IMR-90 (cell line): ENCODE data around the gene LZIC. TPM values are rescaled to one million over a fixed set of nuclear protein-coding genes. Genes with fewer than 3 reads are reported as not detected.

Experiments
- ATAC-seq: fragments of 200-7000 bp; cut with Tn5 transposase; 2 replicates; pipeline ENCODE4 v1.9.1; 2020; ENCODE audit warnings: low read depth, mild to moderate bottlenecking, moderate library complexity
- BruUV-seq: library from RNA; stranded (reverse); fragments of 400-500 nt; replicated peaks from 2 replicates; lab custom pipeline; 2021; lab: Mats Ljungman, UMichigan
- CTCF ChIA-PET: fragments of 300-600 bp; formaldehyde crosslinking; extraction: SDS; loops from one replicate; lab custom pipeline; 2021; ENCODE audit warnings: antibody characterized with exemption; lab: Yijun Ruan, JAX
- POLR2A ChIA-PET: fragments of 300-600 bp; sonication (Branson Sonifier 250); formaldehyde crosslinking; loops from one replicate; lab custom pipeline; 2022; ENCODE audit warnings: antibody characterized with exemption; ENCODE audit not compliant: unreplicated experiment; lab: Charles Lee
- DNase-seq: peaks from one replicate; pipeline ENCODE4 v3.0.0; 2013
- H2AFZ ChIP-seq: replicated peaks from 2 replicates; pipeline ENCODE3; 2013; ENCODE audit warnings: low read length, mild to moderate bottlenecking; ENCODE audit not compliant: poor library complexity
- H2AK5ac ChIP-seq: 2 replicates; pipeline ENCODE4 v1.6.1; 2013; ENCODE audit warnings: low read depth, low read length, inconsistent platforms
- H2AK9ac ChIP-seq: replicated peaks from 2 replicates; pipeline ENCODE3; 2013; ENCODE audit warnings: mild to moderate bottlenecking, low read depth, low read length, moderate library complexity; ENCODE audit not compliant: poor library complexity
- H2BK120ac ChIP-seq: 2 replicates; pipeline ENCODE4 v1.6.1; 2013; ENCODE audit warnings: low read depth, low read length, inconsistent platforms
- H2BK15ac ChIP-seq: 3 replicates; pipeline ENCODE4 v1.6.1; 2013; ENCODE audit warnings: low read depth, low read length, inconsistent platforms
- H2BK20ac ChIP-seq: 2 replicates; pipeline ENCODE4 v1.6.1; 2013; ENCODE audit warnings: low read depth, mild to moderate bottlenecking, inconsistent platforms, low read length, moderate library complexity
- H2BK5ac ChIP-seq: 2 replicates; pipeline ENCODE4 v1.6.1; 2013; ENCODE audit warnings: mild to moderate bottlenecking, low read depth, low read length, inconsistent platforms; ENCODE audit not compliant: poor library complexity, severe bottlenecking
- H3K14ac ChIP-seq: replicated peaks from 2 replicates; pipeline ENCODE4 v1.6.1; 2013; ENCODE audit warnings: low read depth, low read length, inconsistent platforms
- H3K18ac ChIP-seq: 2 replicates; pipeline ENCODE4 v1.6.1; 2013; ENCODE audit warnings: low read depth, low read length, control low read depth
- H3K23ac ChIP-seq: 2 replicates; pipeline ENCODE4 v1.6.1; 2013; ENCODE audit warnings: low read depth, low read length, inconsistent platforms
- H3K27ac ChIP-seq: 2 replicates; pipeline ENCODE4 v1.5.1; 2013; ENCODE audit warnings: mild to moderate bottlenecking, control low read depth, low read length; ENCODE audit not compliant: insufficient read depth
- H3K27me3 ChIP-seq: 2 replicates; pipeline ENCODE4 v1.6.1; 2013; ENCODE audit warnings: low read length; ENCODE audit not compliant: control insufficient read depth, insufficient read depth
- H3K36me3 ChIP-seq: 2 replicates; pipeline ENCODE4 v1.6.1; 2013; ENCODE audit warnings: low read length, mixed read lengths; ENCODE audit not compliant: control insufficient read depth, insufficient read depth
- H3K4ac ChIP-seq: 2 replicates; pipeline ENCODE4 v1.6.1; 2013; ENCODE audit warnings: low read depth, low read length, inconsistent platforms
- H3K4me1 ChIP-seq: 2 replicates; pipeline ENCODE4 v1.6.1; 2013; ENCODE audit warnings: low read length, mixed read lengths; ENCODE audit not compliant: control insufficient read depth, insufficient read depth
- H3K4me2 ChIP-seq: 2 replicates; pipeline ENCODE4 v1.6.1; 2013; ENCODE audit warnings: low read depth, mild to moderate bottlenecking, control low read depth, low read length, moderate library complexity
- H3K4me3 ChIP-seq: 2 replicates; pipeline ENCODE4 v1.5.1; 2013; ENCODE audit warnings: low read depth, mild to moderate bottlenecking, control low read depth, low read length, moderate library complexity; ENCODE audit not compliant: insufficient read depth
- H3K56ac ChIP-seq: 2 replicates; pipeline ENCODE4 v1.6.1; 2013; ENCODE audit warnings: low read length, inconsistent platforms; ENCODE audit not compliant: insufficient read depth; ENCODE audit errors: extremely low read depth
- H3K79me1 ChIP-seq, 2 experiments: 2 replicates each; pipeline ENCODE4 v1.6.1; 2013; ENCODE audit warnings: low read length in 2 of 2, inconsistent platforms in 1 of 2, low read depth in 1 of 2
- H3K9ac ChIP-seq: 2 replicates; pipeline ENCODE4 v1.6.1; 2013; ENCODE audit warnings: low read depth, low read length, control low read depth
- H3K9me1 ChIP-seq: 2 replicates; pipeline ENCODE4 v1.6.1; 2013; ENCODE audit warnings: low read length, inconsistent platforms; ENCODE audit not compliant: insufficient read depth
- H3K9me3 ChIP-seq: 2 replicates; pipeline ENCODE4 v1.6.1; 2013; ENCODE audit warnings: low read length; ENCODE audit not compliant: control insufficient read depth, insufficient read depth
- H4K20me1 ChIP-seq: 2 replicates; pipeline ENCODE4 v1.6.1; 2013; ENCODE audit warnings: low read length, inconsistent platforms; ENCODE audit not compliant: insufficient read depth
- H4K5ac ChIP-seq: 2 replicates; pipeline ENCODE4 v1.6.1; 2013; ENCODE audit warnings: mild to moderate bottlenecking, low read depth, low read length, control low read depth
- H4K8ac ChIP-seq, 2 experiments: 2 replicates each; pipeline ENCODE4 v1.6.1; 2013; ENCODE audit warnings: low read depth in 2 of 2, low read length in 2 of 2, control low read depth in 1 of 2, inconsistent platforms in 1 of 2
- H4K91ac ChIP-seq: 2 replicates; pipeline ENCODE4 v1.6.1; 2013; ENCODE audit warnings: low read depth, low read length, inconsistent platforms; ENCODE audit not compliant: insufficient read depth
- BHLHE40 ChIP-seq: fragments of 150-350 bp; IDR thresholded peaks from 2 replicates; pipeline ENCODE4 v1.6.1; 2016; ENCODE audit warnings: mild to moderate bottlenecking, low read depth, low read length
- CEBPB ChIP-seq: IDR thresholded peaks from 2 replicates; pipeline ENCODE4 v1.6.1; 2012; ENCODE audit warnings: low read depth, low read length, improper control_type of control experiment
- CHD1 ChIP-seq: IDR thresholded peaks from 2 replicates; pipeline ENCODE4 v1.6.1; 2012; ENCODE audit warnings: low read depth, low read length, improper control_type of control experiment
- CTCF ChIP-seq: conservative IDR thresholded peaks from 2 replicates; pipeline ENCODE4 v1.5.1; 2012; ENCODE audit warnings: mild to moderate bottlenecking, low read depth, low read length, improper control_type of control experiment
- ELK1 ChIP-seq: fragments of 150-350 bp; IDR thresholded peaks from 2 replicates; pipeline ENCODE4 v1.6.1; 2016; ENCODE audit warnings: low read depth, mild to moderate bottlenecking, low read length, moderate library complexity, borderline replicate concordance
- FOS ChIP-seq: fragments of 150-350 bp; IDR thresholded peaks from 2 replicates; pipeline ENCODE4 v1.6.1; 2016; ENCODE audit warnings: low read depth, low read length
- MAFK ChIP-seq: IDR thresholded peaks from 2 replicates; pipeline ENCODE4 v1.6.1; 2012; ENCODE audit warnings: low read depth, low read length, improper control_type of control experiment
- MAZ ChIP-seq: IDR thresholded peaks from 2 replicates; pipeline ENCODE4 v1.6.1; 2012; ENCODE audit warnings: low read depth, mild to moderate bottlenecking, low read length, improper control_type of control experiment, moderate library complexity, borderline replicate concordance
- MXI1 ChIP-seq: IDR thresholded peaks from 2 replicates; pipeline ENCODE4 v1.6.1; 2012; ENCODE audit warnings: low read depth, mild to moderate bottlenecking, low read length, moderate library complexity, borderline replicate concordance
- NFE2L2 ChIP-seq: fragments of 150-350 bp; IDR thresholded peaks from 2 replicates; pipeline ENCODE4 v1.6.1; 2016; ENCODE audit warnings: low read depth, mild to moderate bottlenecking, low read length
- POLR2A ChIP-seq: IDR thresholded peaks from 2 replicates; pipeline ENCODE4 v1.6.1; 2012; ENCODE audit warnings: mild to moderate bottlenecking, low read depth, low read length
- RAD21 ChIP-seq: IDR thresholded peaks from 2 replicates; pipeline ENCODE4 v1.6.1; 2012; ENCODE audit warnings: low read length, improper control_type of control experiment
- RCOR1 ChIP-seq: IDR thresholded peaks from 2 replicates; pipeline ENCODE4 v1.6.1; 2012; ENCODE audit warnings: mild to moderate bottlenecking, low read length, improper control_type of control experiment; ENCODE audit not compliant: insufficient replicate concordance
- USF2 ChIP-seq: fragments of 150-350 bp; IDR thresholded peaks from 2 replicates; pipeline ENCODE4 v1.6.1; 2017; ENCODE audit warnings: mild to moderate bottlenecking, antibody characterized with exemption, low read length, low read depth
- WGBS, 2 experiments: methylation state at CpG; one replicate each; pipeline versions ENCODE4 v1.1.5 to v1.1.7; 2013; ENCODE audit warnings: missing lambda C conversion rate in 2 of 2; ENCODE audit not compliant: insufficient read length in 1 of 2; ENCODE audit errors: extremely low coverage in 2 of 2; 5-methylcytosine and 5-hydroxymethylcytosine counted together
- dilution Hi-C: fragments of 300-500 bp; cut with HindIII; formaldehyde crosslinking; loops from one replicate; pipeline ENCODE4 v1.14.3; 2018; ENCODE audit warnings: low sequenced_read_pairs; ENCODE audit not compliant: unreplicated experiment
- in situ Hi-C: fragments of 300-500 bp; cut with MboI; formaldehyde crosslinking; loops from 3 replicates; pipeline ENCODE4 v1.14.3; 2019; ENCODE audit warnings: low sequenced_read_pairs, inconsistent platforms, mixed read lengths
- intact Hi-C: fragments of 100-400 bp; cut with micrococcal nuclease; formaldehyde crosslinking; loops from 2 replicates; pipeline ENCODE4 v1.10.0; 2022
- polyA plus RNA-seq, 3 experiments: library from polyadenylated mRNA; depleted of rRNA; stranded (reverse); fragments of >200 nt; gene quantifications; 2 replicates each; pipeline ENCODE4 v1.2.3, GENCODE V29; 2012; ENCODE audit warnings: low replicate concordance in 1 of 3
- total RNA-seq: library from RNA; depleted of rRNA; stranded (reverse); fragments of >200 nt; gene quantifications from 2 replicates; pipeline ENCODE4 v1.2.3, GENCODE V29; 2012

Gene LZIC
- total and polyA plus RNA-seq, 2 of the 4 experiments (the other 2 are of a cell fraction) = 11.6 to 19.0 TPM

GRCh38 chr1:9960011-9960410 is 16.8 kb upstream of the LZIC start:
- H3K23ac ChIP-seq = no peak overlapping the region
- intact Hi-C loops = no loop called here
- H3K9ac ChIP-seq = no peak overlapping the region
- dilution Hi-C loops = no loop called here
- no peaks in the 10 kb centered on the region for H3K36me3 ChIP-seq
- no peak overlapping the region for H2BK20ac ChIP-seq
- H3K9me3 ChIP-seq = no peaks in the 10 kb centered on the region
- H2BK120ac ChIP-seq = no peak overlapping the region
- H3K79me1 ChIP-seq = peaks cover 0 to 10% of the 10 kb centered on the region in 2 experiments; a peak in 1 of 4 replicates
- POLR2A ChIA-PET = no interaction called here
- CTCF ChIA-PET = no interaction called here
- H4K8ac ChIP-seq = no peak overlapping the region
- H2AK9ac ChIP-seq = no peak overlapping the region
- H4K20me1 ChIP-seq = no peaks in the 10 kb centered on the region
- H2BK5ac ChIP-seq = no peak overlapping the region
- no peaks in the 10 kb centered on the region for H3K27me3 ChIP-seq
- no peak overlapping the region for H4K5ac ChIP-seq
- H4K91ac ChIP-seq = no peak overlapping the region
- no peak overlapping the region for H2BK15ac ChIP-seq
- H3K56ac ChIP-seq = no peak overlapping the region
- H3K4me2 ChIP-seq = no peak overlapping the region
- H3K27ac ChIP-seq = no peak overlapping the region
- no peak overlapping the region for H3K14ac ChIP-seq
- H3K4me3 ChIP-seq = no peak overlapping the region
- no peak overlapping the region for H2AFZ ChIP-seq
- in situ Hi-C loops = loop anchor here (25.0 kb wide), 1 partner anchor 177 kb away; no protein-coding TSS in a partner anchor
- no peaks in the 10 kb centered on the region for H3K9me1 ChIP-seq
- no peak overlapping the region for H2AK5ac ChIP-seq
- no CpG with 5 or more reads among the region's 4 CpGs for WGBS, 2 experiments
- H3K4ac ChIP-seq = no peak overlapping the region
- ATAC-seq (no peak), DNase-seq (no peak)
- H3K18ac ChIP-seq = no peak overlapping the region
- H3K4me1 ChIP-seq = peaks cover 2% of the 10 kb centered on the region; the same call in 1 of the 2 replicates
- TF ChIP-seq MAZ (no peak), CTCF (no peak), CHD1 (no peak), POLR2A (no peak), FOS (no peak), BHLHE40 (no peak), RCOR1 (no peak), NFE2L2 (no peak), USF2 (no peak), CEBPB (no peak), ELK1 (no peak), MXI1 (no peak), MAFK (no peak), RAD21 (no peak)
- no TSS peak for BruUV-seq
